GM19023 (cell line): ENCODE results near the gene DIDO1.
A peak's percentile ranks its signal among the peaks of the same experiment; 100 is the strongest.
"Not testable (repeated sequence)": the region's sequence is repeated elsewhere in the genome, so short reads cannot be mapped to it uniquely, and the experiment has no call there.

Source experiments
- ATAC-seq: cut with Tn5 transposase; IDR thresholded peaks from one replicate; pipeline ENCODE4 v1.9.1; 2021; ENCODE audit warnings: mild to moderate bottlenecking, moderate library complexity; ENCODE audit not compliant: unreplicated experiment

The DIDO1 gene

DNA sequence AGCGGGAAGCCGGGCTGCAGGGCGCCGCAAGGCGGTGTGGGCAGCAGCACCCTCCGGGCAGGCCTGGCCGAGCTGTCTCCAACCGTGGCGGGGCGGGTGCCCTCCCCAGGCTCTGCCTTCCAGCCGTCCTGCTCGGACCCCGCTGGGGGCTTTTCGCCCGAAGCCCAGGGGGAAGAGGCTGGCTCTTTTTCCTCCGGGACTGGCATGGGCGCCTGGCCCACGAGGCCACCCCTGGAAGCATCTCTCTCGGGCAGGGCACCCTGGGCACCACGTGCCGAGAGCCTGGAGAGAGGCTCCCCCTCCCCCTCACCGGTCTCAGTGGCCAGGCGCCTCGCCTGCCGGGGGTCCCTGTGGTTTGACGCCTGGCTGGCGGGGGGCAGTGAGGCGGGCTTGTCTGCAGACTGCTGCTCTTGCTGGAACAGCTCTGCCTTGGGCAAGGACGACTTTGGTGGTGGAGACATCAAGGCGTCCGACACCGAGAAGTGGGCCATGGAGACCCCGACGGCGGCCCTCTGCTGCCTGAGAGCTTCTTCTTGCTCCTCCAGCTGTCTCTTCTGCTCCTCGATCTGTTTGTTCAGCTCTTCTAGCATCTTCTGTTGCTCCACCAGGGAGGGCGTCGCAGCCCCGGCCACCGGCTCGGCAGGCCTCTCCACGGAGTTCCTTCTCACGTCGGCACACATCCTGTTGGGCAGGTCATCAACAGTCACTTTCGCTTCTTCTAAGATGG lies 45.2 kb downstream of the DIDO1 start:
- no peak for ATAC-seq

DNA sequence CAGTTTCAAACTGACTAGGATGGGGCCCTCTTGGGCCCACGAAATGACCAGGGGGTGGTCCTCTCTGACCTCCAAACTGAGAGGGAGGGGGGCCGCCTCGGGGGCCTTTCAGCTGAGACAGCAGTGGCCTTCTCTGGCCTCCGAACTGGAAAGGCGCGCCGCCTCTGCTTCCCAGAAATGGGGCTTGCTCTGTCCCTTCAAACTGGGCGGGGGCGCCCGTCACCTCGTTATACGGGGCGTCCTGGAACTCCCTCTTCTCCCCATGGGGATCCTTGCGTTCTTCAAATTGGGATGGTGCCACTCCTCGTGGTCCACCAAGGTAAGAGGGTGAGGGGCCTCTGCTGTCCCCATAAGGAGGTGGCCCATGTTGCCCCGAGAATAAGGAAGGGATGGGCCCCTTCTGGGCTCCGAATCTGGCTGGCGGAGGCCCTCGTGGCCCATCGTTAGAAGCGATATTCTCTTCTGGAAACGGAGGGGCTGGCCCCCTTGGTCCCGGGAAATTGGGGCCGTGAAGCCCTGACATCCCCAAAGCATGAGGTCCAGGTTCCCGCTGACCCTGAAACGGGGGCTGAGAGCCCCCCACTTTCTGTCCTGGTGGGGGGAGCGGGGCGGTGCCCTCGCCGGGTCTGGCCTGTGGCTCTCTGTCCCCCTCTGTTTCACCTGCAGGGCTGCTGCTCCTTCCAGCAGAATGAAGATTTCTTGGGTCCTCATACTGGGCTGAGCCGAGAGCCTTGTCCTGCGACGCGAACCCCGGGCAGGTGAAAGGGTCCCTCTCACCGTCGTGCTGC lies 46.0 kb downstream of the DIDO1 start:
- no peak for ATAC-seq

DNA sequence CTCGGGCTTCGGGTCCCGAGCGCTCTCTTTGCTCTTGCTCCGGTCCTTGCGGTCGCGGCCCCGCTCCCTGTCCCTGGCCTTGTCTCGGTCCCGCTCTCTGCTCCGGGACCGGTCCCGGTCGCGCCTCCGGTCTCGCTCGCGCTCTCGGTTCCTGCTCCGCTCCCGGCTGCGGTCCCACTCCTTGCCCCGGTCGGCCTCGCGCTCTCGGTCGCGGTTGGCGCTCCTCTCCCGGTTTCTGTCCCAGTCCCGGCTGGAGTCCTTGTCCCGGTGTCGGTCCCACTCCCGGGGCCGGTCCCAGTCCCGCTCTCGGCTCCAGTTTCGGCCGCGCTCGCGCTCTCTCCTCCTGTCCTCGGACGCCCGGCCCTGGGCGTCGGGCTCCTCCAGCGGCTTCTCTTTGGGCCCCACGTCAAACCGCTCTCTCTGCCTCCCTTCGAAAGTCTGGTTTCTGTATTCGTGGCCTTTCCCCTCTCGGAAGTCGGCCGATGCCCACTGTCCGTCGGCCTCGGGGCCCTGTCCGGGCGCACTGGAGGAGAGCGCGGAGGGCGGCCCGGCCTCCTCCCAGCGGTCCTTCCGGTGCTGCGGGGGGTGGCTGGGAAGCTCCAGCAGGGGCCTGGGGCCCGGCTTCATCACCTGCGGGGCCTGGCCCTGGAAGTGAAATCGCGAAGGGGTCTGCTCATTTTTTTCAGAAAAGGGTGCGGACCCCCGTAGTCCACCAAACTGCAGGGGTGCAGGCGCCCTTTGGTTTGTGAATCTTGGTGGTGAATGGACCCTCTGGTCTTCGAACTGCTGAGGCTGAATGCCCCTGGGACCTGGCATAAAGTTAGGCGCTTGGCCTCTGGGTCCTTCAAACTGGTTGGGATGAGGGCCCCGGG lies 46.8 kb downstream of the DIDO1 start:
- ATAC-seq = no peak

DNA sequence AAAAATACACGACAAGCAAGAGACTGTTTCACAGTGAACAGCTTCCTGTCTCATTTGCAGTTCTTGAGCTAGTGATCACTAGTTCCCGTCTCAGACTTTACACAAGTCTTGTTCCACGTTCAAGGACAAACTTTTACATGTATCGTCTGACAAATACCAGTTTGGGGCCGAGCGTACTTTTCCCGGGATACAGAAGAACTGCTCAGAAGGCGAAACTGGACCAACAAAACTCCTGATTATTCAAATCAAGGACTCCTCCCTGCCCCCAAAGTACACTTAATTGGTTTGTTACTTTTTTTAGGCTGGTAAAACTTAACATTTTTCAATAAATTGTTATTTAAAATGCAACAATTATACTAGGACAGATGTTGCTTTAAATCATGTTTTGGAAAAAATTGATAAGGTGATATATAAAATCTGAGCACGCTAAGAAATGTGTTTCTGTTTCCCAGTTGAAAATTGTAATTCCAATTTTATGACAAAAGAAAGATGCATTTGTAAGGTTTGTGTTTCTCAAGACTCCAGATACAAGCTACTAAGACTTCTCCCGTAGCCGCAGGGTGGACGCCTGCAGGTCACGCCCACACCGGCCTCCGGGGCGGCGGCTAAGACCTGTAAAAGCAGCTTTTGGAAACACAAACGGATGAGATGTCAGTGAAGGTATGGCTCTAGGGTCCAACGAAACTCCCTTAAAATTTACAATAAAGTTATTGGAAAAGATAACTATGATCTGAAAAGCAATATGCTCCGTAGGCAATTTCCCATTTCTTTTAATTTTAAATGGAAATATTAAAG lies 47.9 kb downstream of the DIDO1 start:
- ATAC-seq = no peak

DNA sequence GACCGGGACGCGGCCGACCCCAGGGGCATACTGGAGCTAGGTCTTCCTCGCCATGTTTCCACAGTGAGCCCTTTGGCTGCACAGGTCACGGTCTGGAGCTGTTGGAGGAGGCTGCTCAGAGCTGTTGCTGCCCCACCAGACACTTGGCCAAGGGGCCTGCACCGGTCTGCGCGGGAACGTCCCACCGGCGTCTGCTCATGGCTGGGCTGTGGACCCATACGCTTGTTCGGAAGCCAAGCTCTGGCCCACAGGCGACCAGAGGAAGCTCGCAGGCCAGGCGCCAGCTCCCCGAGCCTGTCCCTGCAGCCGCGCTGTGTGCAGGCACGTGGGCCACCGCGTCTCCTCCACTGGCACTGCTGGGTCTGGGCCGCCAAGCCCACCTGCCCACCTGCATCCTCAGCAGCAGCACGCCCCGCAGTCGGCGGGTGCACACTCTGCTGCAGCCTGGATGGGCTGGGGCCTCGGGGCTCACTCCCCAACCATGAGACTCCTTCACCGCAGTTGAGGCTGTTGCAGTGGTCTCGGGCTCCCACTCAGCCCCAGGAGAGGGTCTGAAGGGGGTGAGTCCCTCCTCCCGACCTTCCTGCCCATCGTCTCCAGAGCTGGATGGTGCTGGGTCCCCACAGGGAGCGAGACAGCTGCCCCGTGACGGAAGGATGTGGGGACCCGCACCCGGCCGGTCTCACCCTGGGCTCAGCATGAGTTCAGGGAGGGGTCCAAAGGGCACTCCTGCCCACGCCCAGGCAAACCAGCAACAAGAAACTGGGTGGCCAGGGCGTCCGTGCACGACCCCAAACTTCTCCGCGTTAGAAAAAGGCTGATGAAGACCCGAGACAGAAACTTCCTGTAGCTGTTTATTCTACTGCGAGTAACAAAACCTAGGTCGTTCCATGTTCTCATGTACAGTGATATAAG lies 49.1 kb downstream of the DIDO1 start:
- no peak for ATAC-seq

DNA sequence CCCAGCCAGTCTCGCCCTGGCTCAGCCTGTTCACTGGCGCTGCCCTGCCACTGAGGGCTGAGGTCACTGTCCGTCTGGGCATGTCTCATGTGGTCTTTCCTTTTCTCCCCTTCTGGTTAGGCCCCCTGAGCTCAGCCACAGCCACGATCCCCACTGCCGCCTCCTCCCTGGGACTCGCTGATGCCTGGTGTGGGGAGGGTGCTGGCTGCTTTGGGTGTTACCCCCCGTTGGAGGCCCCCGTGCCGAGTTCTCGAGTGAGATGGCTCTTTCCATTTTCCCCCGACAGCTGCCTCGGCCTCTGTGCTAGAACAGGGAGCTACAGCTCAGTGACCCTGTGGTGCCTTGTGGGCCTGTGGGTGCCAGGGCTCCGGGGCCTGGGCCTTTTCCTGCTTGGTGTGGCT lies 49.8 kb downstream of the DIDO1 start:
- ATAC-seq = no peak

DNA sequence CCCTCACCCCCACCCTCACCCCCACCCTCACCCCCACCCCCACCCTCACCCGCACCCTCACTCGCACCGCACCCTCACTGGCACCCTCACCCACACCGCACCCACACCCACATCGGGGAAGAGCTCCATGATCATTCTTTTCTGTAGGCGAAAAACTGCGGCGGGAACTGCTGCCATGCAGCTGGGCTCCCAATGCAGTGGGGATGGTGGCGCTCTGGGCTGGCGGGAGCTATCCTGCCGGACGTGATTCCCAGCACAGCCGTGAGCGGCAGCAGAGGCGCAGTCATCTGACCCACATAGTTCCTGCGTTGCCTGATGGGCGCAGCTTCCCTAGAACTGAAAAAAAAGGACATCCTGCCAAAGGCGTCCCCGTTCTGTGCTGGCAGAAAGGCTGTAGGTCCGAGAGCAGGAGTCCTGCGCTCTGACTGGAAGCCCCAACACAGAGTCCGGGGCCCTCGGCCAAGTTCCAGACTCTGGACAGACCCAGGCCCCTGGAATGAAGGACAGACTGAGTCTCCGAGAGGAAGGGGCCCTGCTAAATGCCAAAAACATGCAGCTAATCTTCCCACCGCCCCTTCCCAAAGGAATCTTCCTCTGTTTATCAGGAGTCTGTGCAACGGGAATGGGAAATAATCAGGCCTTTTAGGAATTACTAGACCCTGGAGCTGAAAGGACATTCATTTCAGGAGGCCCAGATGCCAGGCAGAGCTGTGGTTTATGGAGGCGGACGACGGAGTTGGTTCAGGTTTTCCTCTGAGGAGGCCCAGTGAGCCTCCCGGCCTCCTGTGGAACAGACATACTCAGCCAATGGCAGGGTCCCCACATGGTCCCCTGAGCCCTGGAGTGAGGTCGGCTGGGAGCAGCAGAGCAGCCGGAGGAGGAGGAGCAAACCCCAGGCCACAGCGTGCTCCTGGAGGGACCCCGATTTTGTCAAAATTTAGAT lies 50.6 kb downstream of the DIDO1 start:
- no peak for ATAC-seq

DNA sequence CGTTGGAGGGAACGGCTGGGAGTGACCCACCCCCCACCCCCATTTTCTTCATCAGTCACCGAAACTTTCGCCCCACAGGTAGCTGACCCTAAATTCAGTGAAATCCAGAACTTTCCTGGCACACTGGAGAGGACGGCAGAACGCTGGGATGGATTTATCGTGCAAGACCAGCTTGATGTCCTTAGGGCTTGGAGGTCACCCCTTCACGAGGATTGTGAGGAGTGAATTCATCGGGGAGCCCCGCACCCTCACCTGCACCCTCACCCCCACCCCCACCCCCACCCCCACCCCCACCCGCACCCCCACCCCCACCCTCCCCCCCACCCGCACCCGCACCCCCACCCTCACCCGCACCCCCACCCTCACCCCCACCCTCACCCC lies 51.4 kb downstream of the DIDO1 start:
- no peak for ATAC-seq

DNA sequence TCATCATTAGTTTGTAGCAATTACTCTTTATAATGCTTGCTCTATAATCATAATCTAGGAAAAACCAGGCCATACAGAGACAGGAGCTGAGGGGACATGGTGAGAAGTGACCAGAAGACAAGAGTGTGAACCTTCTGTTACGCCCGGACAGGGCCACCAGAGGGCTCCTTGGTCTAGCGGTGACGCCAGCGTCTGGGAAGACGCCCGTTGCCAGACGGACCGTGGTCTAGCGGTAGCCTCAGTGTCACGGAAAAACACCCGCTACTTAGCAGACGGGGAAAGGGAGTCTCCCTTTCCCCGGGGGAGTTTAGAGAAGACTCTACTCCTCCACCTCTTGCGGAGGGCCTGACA lies 52.6 kb downstream of the DIDO1 start:
- ATAC-seq = not testable (repeated sequence)

DNA sequence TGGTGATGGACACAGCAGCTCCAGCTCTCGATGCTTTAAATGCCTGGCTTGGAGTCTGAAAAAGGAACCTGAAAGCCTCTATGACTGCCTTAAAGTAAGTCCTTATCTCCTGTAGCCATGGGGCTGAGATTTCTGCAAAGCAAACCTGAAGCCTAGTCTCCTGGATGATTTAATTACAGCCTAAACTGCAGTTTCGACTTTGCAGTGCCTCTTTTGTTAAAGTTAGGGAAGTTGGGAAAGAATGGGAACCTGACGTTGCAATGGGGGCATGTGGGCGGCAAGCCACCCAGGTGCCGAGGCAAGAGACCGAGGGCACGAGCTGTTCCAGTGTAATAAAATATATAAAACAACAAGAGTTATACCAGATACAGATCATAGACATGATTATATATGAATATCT lies 53.0 kb downstream of the DIDO1 start:
- no peak for ATAC-seq

DNA sequence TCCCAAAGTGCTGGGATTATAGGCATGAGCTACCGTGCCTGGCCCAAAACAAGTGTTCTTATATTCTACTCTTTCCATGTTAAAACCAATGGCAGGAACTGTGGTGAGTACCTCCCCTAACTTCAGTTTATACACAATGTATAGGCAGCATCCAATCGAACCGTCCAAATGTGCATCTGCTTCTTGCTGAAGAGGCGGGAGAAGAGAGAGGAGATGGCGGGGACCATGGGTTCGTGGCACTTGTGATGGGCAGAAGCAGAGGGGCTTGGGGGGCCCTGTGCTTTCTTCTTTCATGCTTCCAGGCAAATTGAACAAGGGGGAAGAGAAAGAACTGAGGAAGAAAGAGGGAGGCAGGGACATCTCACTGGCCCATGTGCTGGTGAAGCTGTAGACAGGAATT lies 53.4 kb downstream of the DIDO1 start:
- no peak for ATAC-seq

DNA sequence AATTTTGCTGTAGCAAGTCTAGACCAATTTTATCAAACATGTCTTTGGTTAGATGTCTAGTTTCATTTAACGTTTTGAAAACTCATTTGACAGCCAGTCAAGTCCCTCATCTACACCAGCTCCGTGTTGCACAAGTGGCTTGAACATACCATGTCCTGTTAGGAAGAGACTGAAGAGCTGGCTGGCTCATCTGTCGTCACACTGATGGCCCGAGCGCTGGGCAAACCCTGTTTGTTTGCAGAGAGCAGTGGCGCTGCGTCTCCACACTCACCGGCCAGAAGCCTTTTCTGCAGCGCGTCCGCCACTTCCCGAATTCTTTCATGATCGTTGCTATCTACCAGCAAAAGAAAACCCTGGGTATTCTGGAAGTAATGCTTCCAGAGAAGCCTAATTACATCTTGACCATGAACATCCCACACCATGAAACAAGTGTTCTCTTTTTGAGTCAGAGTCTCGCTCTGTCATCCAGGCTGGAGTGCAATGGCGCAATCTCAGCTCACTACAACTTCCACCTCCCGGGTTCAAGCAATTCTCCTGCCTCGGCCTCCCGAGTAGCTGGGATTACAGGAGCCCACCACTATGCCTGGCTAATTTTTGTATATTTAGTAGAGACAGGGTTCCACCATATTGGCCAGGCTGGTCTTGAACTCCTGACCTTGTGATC lies 54.0 kb downstream of the DIDO1 start:
- no peak for ATAC-seq

DNA sequence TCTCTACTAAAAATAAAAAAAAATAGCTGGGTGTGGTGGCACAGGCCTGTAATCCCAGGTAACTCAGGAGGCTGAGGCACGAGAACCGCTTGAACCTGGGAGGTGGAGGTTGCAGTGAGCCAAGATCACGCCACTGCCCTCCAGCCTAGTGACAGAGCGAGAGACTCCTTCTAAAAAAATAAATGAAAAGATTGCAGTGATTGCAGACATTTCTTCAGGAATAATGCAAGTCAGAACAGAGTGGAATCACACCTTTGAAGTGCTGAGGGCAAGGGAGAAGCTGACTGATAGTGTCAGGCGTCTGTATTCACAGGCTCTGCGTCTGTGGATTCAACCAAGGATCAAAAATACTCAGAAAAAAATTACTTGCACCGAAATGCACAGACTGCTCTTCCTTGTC lies 62.1 kb downstream of the DIDO1 start:
- no peak for ATAC-seq

DNA sequence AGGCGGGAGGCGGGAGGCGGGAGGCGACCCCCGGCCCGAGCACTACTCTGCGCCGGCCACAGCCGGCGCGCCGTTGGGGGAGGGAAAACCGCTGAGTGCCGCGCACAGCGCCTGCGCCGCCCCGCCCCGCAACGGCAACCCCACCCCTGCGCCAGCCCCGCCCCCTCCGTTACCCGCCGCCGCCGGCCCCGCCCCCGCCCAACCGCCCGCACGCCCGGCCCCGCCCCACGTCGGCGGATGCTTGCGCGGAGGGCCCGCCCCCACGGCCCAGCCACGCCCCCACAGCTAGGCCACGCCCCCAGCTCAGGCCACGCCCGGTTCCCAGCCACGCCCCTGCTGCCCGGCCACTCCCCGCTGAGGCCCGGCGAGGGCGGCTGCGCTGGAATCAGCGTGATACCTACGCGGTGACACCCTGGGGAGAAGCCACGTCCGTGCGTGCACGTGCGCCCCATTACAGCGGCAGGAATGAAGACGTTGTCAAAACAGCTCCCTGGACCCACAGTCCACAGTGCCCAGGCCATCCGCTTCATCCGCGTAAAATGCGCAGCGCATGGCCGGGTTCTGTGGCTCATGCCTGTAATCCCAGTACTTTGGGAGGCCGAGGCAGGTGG lies 64.5 kb downstream of the DIDO1 start, which contains the start of gene TCFL5:
Gene TCFL5 (minus strand): TSS at position 97 of the 611 bp plus-strand sequence. CDS start 152 bp downstream, outside the sequence.
- ATAC-seq = peak; percentile 62

DNA sequence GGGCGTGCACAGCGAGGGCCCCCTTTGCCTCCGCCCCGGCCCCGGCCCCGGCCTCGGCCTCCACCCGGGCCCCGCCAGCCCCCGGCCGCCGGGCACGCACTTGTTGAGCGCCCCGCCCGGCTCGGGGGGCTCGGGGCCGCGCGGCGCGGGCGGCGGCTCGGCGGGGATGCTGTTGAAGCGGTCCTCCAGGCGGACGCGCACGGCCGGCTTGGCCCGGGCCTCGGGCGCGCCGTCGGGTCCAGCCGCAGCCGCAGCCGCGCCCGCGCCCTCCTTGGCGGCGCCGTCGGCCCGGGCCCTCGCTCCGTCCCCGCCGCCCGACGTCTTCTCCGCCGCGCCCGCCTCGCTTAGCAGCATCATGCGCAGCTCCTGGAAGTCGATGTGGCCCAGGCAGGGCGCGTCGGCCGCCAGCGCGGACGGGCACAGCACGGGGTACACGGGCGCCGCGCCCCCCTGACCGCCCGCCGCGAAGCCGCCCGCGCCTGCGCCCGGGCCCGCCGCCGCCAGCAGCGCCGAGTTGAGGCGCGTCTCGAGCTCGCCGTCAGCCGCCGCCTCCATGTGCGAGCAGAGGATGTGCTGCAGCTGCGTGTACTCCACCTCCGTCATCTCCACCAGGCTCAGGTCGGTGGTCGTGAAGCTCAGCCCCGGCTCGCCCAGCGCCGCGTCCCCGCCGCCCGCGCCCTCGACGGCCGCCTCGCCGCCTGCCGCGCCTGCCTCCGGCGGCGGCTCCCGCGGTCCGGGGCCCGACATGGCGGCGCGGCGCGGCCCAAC lies 65.2 kb downstream of the DIDO1 start:
- peak; percentile 28 for ATAC-seq

DNA sequence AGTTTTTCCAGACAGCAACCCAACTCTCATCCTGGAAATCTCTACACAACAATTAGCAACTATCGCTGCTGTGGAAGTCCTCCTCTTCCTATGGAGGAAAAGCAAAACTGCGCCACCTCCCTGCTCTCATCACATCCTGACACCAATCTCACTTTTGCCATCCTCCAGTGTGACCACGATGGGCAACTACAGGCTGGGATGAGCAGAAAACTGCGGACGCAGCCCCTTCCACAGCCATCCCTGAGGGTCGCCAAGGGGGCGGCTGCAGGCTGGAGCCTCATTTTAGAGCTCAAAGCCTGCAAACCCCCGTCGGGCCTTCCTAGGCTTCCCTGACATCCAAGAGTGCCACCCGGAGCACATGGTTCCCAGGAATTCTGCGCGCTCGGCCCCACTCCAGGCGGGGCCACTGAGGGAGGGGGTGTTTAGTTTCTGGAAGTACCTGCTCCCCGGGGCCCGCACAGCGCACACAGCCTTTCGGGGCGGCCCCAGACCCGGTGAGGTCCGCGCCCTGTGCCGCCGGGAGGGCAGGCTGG lies 65.8 kb downstream of the DIDO1 start:
- no peak for ATAC-seq

DNA sequence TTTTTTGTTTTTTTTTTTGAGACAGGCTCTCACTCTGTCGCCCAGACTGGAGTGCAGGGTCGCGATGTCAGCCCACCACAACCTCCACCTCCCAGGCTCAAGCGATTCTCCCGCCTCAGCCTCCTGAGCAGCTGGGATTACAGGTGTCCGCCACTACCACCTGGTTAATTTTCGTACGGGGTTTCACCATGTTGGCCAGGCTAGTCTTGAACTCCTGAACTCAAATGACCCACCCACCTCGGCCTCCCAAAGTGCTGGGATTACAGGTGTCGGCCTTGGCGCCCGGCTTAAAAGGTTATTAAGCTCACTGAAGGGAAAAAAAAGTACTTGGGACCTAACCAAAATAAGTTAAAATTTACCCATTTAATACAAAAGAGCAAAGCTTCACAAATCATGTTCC lies 66.6 kb downstream of the DIDO1 start:
- no peak for ATAC-seq
